Neural crest cell (in vitro differentiated cells): ENCODE data around the gene RAP1GAP2. TPM values are rescaled to one million over a fixed set of nuclear protein-coding genes. Genes with fewer than 3 reads are reported as not detected.

ENCODE experiments used
- DNase-seq: peaks from one replicate; pipeline ENCODE4 v3.0.0; 2021; ENCODE audit warnings: low read depth, mixed read lengths, low spot score
- H3K27ac Mint-ChIP-seq: one replicate; pipeline ENCODE4 v1.8.0; 2021; ENCODE audit warnings: mild to moderate bottlenecking, mixed read lengths; ENCODE audit not compliant: unreplicated experiment
- H3K27me3 Mint-ChIP-seq: 2 replicates; pipeline ENCODE4 v1.8.0; 2021; ENCODE audit warnings: low read depth, mild to moderate bottlenecking, mixed read lengths
- H3K36me3 Mint-ChIP-seq: 2 replicates; pipeline ENCODE4 v1.8.0; 2021; ENCODE audit warnings: low read depth, mild to moderate bottlenecking, mixed read lengths
- H3K4me1 Mint-ChIP-seq: 2 replicates; pipeline ENCODE4 v1.8.0; 2021; ENCODE audit warnings: mixed read lengths
- H3K4me3 Mint-ChIP-seq: one replicate; pipeline ENCODE4 v1.8.0; 2021; ENCODE audit warnings: mild to moderate bottlenecking, mixed read lengths
- H3K9me3 Mint-ChIP-seq: 2 replicates; pipeline ENCODE4 v1.8.0; 2021; ENCODE audit warnings: mixed read lengths
- total RNA-seq: library from RNA; stranded (reverse); gene quantifications from 2 replicates; pipeline ENCODE4 v1.2.1, GENCODE V29; 2021
- TF ChIP-seq, protein P1 (sequence below): fragments of 200-600 bp; sonication (generic); conservative IDR thresholded peaks from 2 replicates; pipeline ENCODE4 v1.5.0; 2021; ENCODE audit warnings: antibody characterized with exemption, mild to moderate bottlenecking

The RAP1GAP2 gene
- total RNA-seq, 1 donor from 2014 or later, result 1.0 TPM

- Mint-ChIP-seq H3K4me1 (no peaks in the 10 kb centered on the region), H3K27me3 (no peaks in the 10 kb centered on the region), H3K4me3 (no peak overlapping the region), H3K36me3 (no peaks in the 10 kb centered on the region), H3K27ac (peak overlapping the region; percentile 57), H3K9me3 (no peaks in the 10 kb centered on the region)
- no peak for DNase-seq
- TF ChIP-seq, protein P1, sequence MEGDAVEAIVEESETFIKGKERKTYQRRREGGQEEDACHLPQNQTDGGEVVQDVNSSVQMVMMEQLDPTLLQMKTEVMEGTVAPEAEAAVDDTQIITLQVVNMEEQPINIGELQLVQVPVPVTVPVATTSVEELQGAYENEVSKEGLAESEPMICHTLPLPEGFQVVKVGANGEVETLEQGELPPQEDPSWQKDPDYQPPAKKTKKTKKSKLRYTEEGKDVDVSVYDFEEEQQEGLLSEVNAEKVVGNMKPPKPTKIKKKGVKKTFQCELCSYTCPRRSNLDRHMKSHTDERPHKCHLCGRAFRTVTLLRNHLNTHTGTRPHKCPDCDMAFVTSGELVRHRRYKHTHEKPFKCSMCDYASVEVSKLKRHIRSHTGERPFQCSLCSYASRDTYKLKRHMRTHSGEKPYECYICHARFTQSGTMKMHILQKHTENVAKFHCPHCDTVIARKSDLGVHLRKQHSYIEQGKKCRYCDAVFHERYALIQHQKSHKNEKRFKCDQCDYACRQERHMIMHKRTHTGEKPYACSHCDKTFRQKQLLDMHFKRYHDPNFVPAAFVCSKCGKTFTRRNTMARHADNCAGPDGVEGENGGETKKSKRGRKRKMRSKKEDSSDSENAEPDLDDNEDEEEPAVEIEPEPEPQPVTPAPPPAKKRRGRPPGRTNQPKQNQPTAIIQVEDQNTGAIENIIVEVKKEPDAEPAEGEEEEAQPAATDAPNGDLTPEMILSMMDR, result no peak
Observed at GRCh38 chr17:3002538-3003295, 206.5 kb downstream of the RAP1GAP2 start.

DNA sequence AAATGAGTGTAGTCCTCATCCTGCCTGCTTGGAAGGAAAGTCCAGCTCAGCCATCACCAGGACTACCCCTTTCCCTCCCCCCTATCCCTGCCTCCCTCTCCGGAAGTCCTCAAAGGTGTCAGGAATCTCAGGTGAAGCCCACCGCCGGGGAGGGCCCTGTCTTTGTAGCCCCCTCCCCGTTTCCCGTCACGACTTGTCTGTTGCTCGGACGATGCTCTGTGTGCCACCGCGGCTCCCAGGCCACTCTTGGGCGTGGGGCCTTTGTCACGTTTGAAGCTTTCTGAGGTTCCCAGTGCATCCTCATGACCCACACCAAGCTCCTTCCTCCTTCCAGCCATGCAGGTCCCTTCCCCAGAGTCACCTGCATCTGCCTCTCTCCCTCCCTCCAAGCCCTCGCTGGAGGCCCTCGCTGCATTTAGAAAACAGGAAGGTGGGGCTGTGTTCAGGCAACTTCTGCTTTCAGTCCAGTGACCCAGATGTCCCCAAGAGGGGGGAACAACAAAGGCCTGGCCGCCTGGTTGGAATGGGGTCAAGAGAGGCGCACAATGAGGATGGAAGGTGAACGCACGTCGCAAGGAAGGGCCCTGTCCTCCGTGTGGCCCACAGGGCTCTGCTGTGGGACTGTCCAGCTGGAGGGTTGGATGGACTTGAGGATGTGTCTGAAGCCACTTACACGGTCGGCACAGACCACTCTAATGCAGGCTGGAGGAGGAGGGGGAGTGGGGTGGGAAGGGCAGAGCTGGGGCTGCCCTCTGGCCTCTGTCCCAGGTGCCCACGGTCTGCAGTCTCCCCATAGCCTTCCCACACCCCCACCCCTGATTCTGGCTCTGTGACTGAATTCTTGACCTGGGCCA lies 207.3 kb downstream of the RAP1GAP2 start:
- no peak for DNase-seq
- Mint-ChIP-seq H3K36me3 (no peaks in the 10 kb centered on the region), H3K4me1 (no peaks in the 10 kb centered on the region), H3K4me3 (no peak overlapping the region), H3K27me3 (no peaks in the 10 kb centered on the region), H3K27ac (no peak overlapping the region), H3K9me3 (no peaks in the 10 kb centered on the region)
- TF ChIP-seq, protein P1, result no peak

DNA sequence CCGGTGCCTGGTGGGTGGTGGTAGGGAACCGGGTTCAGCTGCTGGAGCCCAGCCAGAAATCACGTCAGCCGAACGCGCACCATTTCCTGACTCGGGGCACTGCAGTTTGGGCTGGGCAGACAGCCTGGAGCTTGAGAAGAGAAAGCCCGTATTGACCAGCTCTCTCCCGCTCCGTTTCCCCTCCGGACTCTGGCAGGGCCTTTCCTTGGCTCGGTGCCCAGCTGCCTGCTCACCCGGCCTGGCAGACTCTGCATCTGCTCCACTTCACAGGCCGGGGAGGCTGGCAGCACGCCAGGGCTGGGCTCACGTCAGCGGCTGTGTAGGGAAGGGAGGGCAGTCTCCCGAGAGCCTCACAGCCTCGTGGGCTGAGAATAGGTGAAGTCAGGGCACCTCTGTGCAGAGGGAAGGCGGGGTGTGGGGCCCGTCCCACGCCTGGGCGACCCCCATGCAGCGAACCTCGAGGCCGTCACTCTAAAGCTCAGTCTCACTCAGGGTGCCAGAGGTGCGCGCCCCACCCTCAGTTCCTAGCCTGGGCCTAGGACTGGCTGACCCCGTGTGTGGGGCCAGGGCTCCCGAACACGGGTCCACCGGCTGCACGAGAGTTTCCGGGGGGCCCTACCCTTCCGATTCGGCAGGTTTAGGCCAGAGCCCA lies 208.0 kb downstream of the RAP1GAP2 start:
- H3K27me3 Mint-ChIP-seq, result no peaks in the 10 kb centered on the region
- DNase-seq, result no peak
- H3K9me3 Mint-ChIP-seq, result no peaks in the 10 kb centered on the region
- TF ChIP-seq, protein P1, result no peak
- no peak overlapping the region for H3K4me3 Mint-ChIP-seq
- H3K36me3 Mint-ChIP-seq, result no peaks in the 10 kb centered on the region
- no peak overlapping the region for H3K27ac Mint-ChIP-seq
- no peaks in the 10 kb centered on the region for H3K4me1 Mint-ChIP-seq

DNA sequence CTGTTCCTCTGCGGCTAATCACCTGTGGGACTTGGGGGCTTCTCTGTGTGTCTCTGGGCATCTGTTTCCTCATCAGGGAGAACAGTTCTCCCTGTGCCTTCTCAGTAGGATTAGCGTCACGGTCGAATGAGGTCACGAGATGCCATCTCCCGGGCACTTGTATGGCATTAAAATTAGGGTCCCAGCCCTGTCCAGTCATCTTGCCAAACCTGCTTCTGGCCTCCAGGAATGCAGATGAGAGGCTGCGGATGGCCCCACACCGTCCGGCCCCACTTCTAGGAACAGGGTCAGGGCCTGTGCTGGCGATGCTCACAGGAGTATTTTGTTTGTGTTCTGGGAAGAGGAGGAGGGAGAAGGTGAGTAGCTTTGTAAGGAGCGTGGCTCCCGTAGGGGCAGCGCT lies 208.7 kb downstream of the RAP1GAP2 start:
- TF ChIP-seq, protein P1, result no peak
- DNase-seq, result no peak
- H3K9me3 Mint-ChIP-seq, result no peaks in the 10 kb centered on the region
- H3K4me3 Mint-ChIP-seq, result no peak overlapping the region
- H3K27me3 Mint-ChIP-seq, result no peaks in the 10 kb centered on the region
- no peak overlapping the region for H3K27ac Mint-ChIP-seq
- no peaks in the 10 kb centered on the region for H3K36me3 Mint-ChIP-seq
- no peaks in the 10 kb centered on the region for H3K4me1 Mint-ChIP-seq

DNA sequence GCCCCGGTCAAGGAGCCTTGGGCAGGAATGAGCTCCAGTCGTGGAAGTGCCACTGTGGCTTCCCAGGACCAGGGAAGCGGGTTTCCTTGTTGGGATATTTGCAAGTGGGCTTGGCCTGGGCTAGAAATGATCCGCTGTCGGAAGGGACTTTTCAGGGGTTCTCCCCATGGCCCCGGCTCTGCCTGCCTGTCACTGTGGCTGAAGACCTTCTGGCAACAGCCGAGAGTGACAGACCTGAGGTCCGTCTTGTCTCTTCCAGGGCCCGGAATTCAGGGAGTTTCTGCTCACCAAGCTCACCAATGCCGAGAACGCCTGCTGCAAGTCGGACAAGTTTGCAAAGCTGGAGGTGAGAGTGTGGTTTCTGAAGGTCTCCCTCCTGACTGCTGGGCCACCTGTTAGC lies 209.5 kb downstream of the RAP1GAP2 start:
- Mint-ChIP-seq H3K27me3 (no peaks in the 10 kb centered on the region), H3K4me3 (no peak overlapping the region), H3K9me3 (no peaks in the 10 kb centered on the region), H3K27ac (no peak overlapping the region), H3K36me3 (no peaks in the 10 kb centered on the region), H3K4me1 (no peaks in the 10 kb centered on the region)
- DNase-seq, result no peak
- TF ChIP-seq, protein P1, result no peak
